ENCODE data around the gene DYNC2I2. TPM values are rescaled to one million over a fixed set of nuclear protein-coding genes. Genes with fewer than 3 reads are reported as not detected.

The DYNC2I2 gene
- polyA plus RNA-seq (2012; rRNA removed) = 57.2 and 73.7 TPM in 2 replicates
- 26.1 and 39.0 TPM in 2 replicates for polyA plus RNA-seq (2012; cell fraction: cytosol; rRNA removed)
- 102 and 199 TPM in 2 replicates for polyA plus RNA-seq (2012; cell fraction: nucleus; rRNA removed)

DNA sequence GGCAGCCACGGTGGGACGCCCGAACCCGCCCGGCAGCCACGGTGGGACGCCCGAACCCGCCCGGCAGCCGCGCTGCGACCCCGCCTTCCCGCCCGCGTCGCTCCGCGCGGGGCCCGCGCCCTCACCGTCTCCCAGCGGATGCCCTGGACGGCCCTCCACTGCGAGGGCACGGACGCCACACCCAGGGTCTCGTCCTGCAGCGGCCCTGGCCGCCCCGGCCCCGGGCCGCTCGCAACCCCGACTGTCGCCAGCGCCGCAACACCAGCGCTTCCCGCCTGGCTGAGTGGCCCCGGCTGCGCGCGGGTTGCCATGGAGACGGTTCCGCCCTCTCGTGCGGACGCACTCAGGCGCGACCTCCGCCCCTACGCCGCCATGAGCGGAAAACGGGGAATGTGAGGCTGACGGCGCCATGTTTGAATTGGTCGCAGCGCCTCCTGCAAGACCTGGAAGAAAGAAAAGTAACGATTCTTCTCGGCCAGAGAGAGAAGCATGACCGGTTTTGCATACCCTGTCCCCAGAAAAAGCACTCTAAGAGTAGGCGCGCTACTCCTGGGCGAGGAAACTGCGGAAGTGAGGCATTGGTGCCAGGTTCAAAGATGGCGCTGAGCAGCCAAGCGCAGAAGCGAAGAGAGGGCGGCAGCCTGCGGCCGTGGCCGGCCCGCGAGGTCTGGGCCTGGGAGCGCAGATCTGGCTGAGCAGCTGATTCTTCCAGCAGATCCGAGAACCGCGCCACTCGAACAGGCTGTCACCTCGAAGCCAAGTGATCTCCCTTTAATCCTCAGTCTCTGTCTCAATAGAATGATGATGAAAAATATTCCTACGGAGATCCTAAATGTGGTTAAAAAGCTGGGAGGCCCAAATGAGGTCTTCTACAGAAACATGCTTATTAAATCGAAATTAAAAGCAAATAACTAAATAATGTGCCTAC, at the start of gene DYNC2I2:
TSS of gene DYNC2I2 (minus strand) at position 432 of the 928 bp plus-strand sequence. CDS start at position 311, 121 bp downstream.
- Histone ChIP-seq H2AFZ (ENCODE audit: low read depth) (peak within 1 kb of the TSS; percentile 96), H4K20me1 (ENCODE audit: insufficient read depth) (no peaks in the 10 kb centered on the region), H3K27ac (ENCODE audit: low read depth in 2 of 2, low read length in 1 of 2) (peak within 1 kb of the TSS; percentile 94 to 98), H3K4me1 (ENCODE audit: control insufficient read depth in 1 of 2, insufficient read depth in 2 of 2, low read depth in 1 of 2, low read length in 1 of 2) (no peaks in the 10 kb centered on the region), H3K4me2 (peak within 1 kb of the TSS; percentile 72), H3K9me2 (no peaks in the 10 kb centered on the region), H3K36me3 (replicated peaks in 1 of 2; ENCODE audit: control insufficient read depth in 1 of 2, insufficient read depth in 2 of 2, low read length in 1 of 2) (no peaks in the 10 kb centered on the region), H3K4me3 (ENCODE audit: low read depth in 2 of 2, low read length in 1 of 2) (peak within 1 kb of the TSS; percentile 59 to 69), H3K9ac (peak within 1 kb of the TSS; percentile 83), H3K9me3 (no peaks in the 10 kb centered on the region), H3K27me3 (ENCODE audit: insufficient read depth) (no peaks in the 10 kb centered on the region), H3F3A (replicated peaks; ENCODE audit: insufficient read depth) (peaks cover 10% of the 10 kb centered on the region), H3K79me2 (ENCODE audit: insufficient read depth) (peaks cover 34% of the 10 kb centered on the region)
- peak; percentile 98 for DNase-seq
- POLR2A ChIA-PET = interaction anchor here (1.1 kb wide), 1 partner anchor 161 kb away, joined by 3 read pairs; no protein-coding TSS in a partner anchor
- no peak for TF ChIP-seq RCOR1 (IDR thresholded peaks at IDR 0.05; ENCODE audit: low read length)
- no peak for TF ChIP-seq CTCF (IDR thresholded peaks at IDR 0.05)
- no peak for TF ChIP-seq IRF3 (IDR thresholded peaks at IDR 0.05; ENCODE audit: low read depth, low read length)
- no peak for TF ChIP-seq FOXJ3 (CRISPR knock-in tag; IDR thresholded peaks at IDR 0.05)
- TF ChIP-seq RFX5 (IDR thresholded peaks at IDR 0.05; ENCODE audit: low read length) = no peak
- TF ChIP-seq SIN3A (IDR thresholded peaks at IDR 0.05; ENCODE audit: borderline replicate concordance, low read depth, low read length) = peak; percentile 49; the same call in 1 of the 2 replicates
- peak; percentile 46 for TF ChIP-seq POLR2AphosphoS5 (IDR thresholded peaks at IDR 0.05; ENCODE audit: low read depth, low read length)
- TF ChIP-seq MXI1 (IDR thresholded peaks at IDR 0.05; ENCODE audit: low read depth, low read length) = no peak; the same call in 1 of the 2 replicates
- 0 out of 2 replicates have a peak, but pooled peaks have one; percentile 9 for TF ChIP-seq NRF1 (IDR thresholded peaks at IDR 0.05; ENCODE audit: low read depth, low read length)
- TF ChIP-seq TEAD4 (IDR thresholded peaks at IDR 0.05; ENCODE audit: borderline replicate concordance, insufficient read depth) = peak; percentile 62; the same call in 1 of the 2 replicates
- no peak for TF ChIP-seq NFIC (IDR thresholded peaks at IDR 0.05; ENCODE audit: borderline replicate concordance)
- no peak for TF ChIP-seq RAD21 (IDR thresholded peaks at IDR 0.05; ENCODE audit: low read length)
- TF ChIP-seq TAF1 (IDR thresholded peaks at IDR 0.05; ENCODE audit: borderline replicate concordance, low read depth, low read length) = peak; percentile 91
- TF ChIP-seq, protein P1, sequence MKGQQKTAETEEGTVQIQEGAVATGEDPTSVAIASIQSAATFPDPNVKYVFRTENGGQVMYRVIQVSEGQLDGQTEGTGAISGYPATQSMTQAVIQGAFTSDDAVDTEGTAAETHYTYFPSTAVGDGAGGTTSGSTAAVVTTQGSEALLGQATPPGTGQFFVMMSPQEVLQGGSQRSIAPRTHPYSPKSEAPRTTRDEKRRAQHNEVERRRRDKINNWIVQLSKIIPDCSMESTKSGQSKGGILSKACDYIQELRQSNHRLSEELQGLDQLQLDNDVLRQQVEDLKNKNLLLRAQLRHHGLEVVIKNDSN (IDR thresholded peaks at IDR 0.05; ENCODE audit: borderline replicate concordance, low read depth) = no peak; the same call in 1 of the 2 replicates
- TF ChIP-seq REST (IDR thresholded peaks at IDR 0.05; ENCODE audit: low read depth, low read length) = peak; percentile 71
- TF ChIP-seq GABPA (IDR thresholded peaks at IDR 0.05; ENCODE audit: low read depth) = peak; percentile 68
- TF ChIP-seq YY1 (IDR thresholded peaks at IDR 0.05; ENCODE audit: low read depth) = peak; percentile 100
- TF ChIP-seq, protein P2, sequence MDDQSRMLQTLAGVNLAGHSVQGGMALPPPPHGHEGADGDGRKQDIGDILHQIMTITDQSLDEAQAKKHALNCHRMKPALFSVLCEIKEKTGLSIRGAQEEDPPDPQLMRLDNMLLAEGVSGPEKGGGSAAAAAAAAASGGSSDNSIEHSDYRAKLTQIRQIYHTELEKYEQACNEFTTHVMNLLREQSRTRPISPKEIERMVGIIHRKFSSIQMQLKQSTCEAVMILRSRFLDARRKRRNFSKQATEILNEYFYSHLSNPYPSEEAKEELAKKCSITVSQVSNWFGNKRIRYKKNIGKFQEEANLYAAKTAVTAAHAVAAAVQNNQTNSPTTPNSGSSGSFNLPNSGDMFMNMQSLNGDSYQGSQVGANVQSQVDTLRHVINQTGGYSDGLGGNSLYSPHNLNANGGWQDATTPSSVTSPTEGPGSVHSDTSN (IDR thresholded peaks at IDR 0.05) = no peak
- TF ChIP-seq ELF1 (IDR thresholded peaks at IDR 0.05) = peak; percentile 86
- no peak for TF ChIP-seq FOSL2 (IDR thresholded peaks at IDR 0.05; ENCODE audit: borderline replicate concordance, low read depth)
- TF ChIP-seq MAX (IDR thresholded peaks at IDR 0.05; ENCODE audit: low read depth) = peak; percentile 85
- TF ChIP-seq TCF12 (IDR thresholded peaks at IDR 0.05) = no peak
- CTCF ChIA-PET = interaction anchor here (1.6 kb wide), 1 partner anchor 45 kb away, joined by 7 read pairs; the partner anchor contains the start of gene PKN3
- WGBS (ENCODE audit: low lambda C conversion rate) = 2% methylated on average over 35 of the region's 86 CpGs

All from SK-N-SH (cell line).